ENCODE measurements around the gene DNAJC18.
"Not testable (repeated sequence)": the region's sequence is repeated elsewhere in the genome, so short reads cannot be mapped to it uniquely, and the experiment has no call there.

DNAJC18 gene

GRCh38 chr5:139388198-139388821 lies 51.0 kb downstream of the DNAJC18 start:
- peak; percentile 57 for DNase-seq (ENCODE audit: low spot score)
- in situ Hi-C loops (cut with MboI; ENCODE audit: low pct_unique_long_range_greater_than_20kb, low sequenced_read_pairs, unreplicated experiment): no loop called here
- TF ChIP-seq CTCF (IDR thresholded peaks at IDR 0.05; ENCODE audit: extremely low read depth, insufficient read depth, missing control alignments): no peak

GRCh38 chr5:139387611-139388197 lies 51.6 kb downstream of the DNAJC18 start:
- in situ Hi-C loops (cut with MboI; ENCODE audit: low pct_unique_long_range_greater_than_20kb, low sequenced_read_pairs, unreplicated experiment): no loop called here
- DNase-seq (ENCODE audit: low spot score): no peak
- no peak for TF ChIP-seq CTCF (IDR thresholded peaks at IDR 0.05; ENCODE audit: extremely low read depth, insufficient read depth, missing control alignments)

GRCh38 chr5:139386956-139387355 lies 52.4 kb downstream of the DNAJC18 start:
- in situ Hi-C loops (cut with MboI; ENCODE audit: low pct_unique_long_range_greater_than_20kb, low sequenced_read_pairs, unreplicated experiment): not testable (repeated sequence)

GRCh38 chr5:139386050-139386438 lies 53.3 kb downstream of the DNAJC18 start:
- in situ Hi-C loops (cut with MboI; ENCODE audit: low pct_unique_long_range_greater_than_20kb, low sequenced_read_pairs, unreplicated experiment): no loop called here
- no peak for TF ChIP-seq CTCF (IDR thresholded peaks at IDR 0.05; ENCODE audit: extremely low read depth, insufficient read depth, missing control alignments)
- no peak for DNase-seq (ENCODE audit: low spot score)

More at GRCh38 chr5:139386956-139387355, 52.4 kb downstream of the DNAJC18 start:
- DNase-seq (ENCODE audit: low spot score): not testable (repeated sequence)

GRCh38 chr5:139385061-139386049 lies 54.0 kb downstream of the DNAJC18 start:
- TF ChIP-seq CTCF (IDR thresholded peaks at IDR 0.05; ENCODE audit: extremely low read depth, insufficient read depth, missing control alignments): peak; percentile 31
- peak; percentile 63 for DNase-seq (ENCODE audit: low spot score)
- in situ Hi-C loops (cut with MboI; ENCODE audit: low pct_unique_long_range_greater_than_20kb, low sequenced_read_pairs, unreplicated experiment): no loop called here

- in situ Hi-C loops (cut with MboI; ENCODE audit: low pct_unique_long_range_greater_than_20kb, low sequenced_read_pairs, unreplicated experiment): no loop called here
- DNase-seq (ENCODE audit: low spot score): no peak
- no peak for TF ChIP-seq CTCF (IDR thresholded peaks at IDR 0.05; ENCODE audit: extremely low read depth, insufficient read depth, missing control alignments)
These were observed 54.7 kb downstream of the DNAJC18 start for GRCh38 chr5:139384591-139385051.
